Retinal pigment epithelial cell (primary cell): ENCODE data around the gene DNAJB6.

Experiments used
- DNase-seq: peaks from one replicate; pipeline ENCODE4 v3.0.0-alpha.2; 2010; ENCODE audit warnings: low read depth
- H3K4me3 ChIP-seq: 2 replicates; pipeline ENCODE4 v1.5.1; 2011; ENCODE audit warnings: mild to moderate bottlenecking, low read length, control low read depth, moderate library complexity
- TF ChIP-seq, protein P1 (sequence below): conservative IDR thresholded peaks from 2 replicates; pipeline ENCODE4 v1.5.1; 2011; ENCODE audit warnings: low read depth, low read length, control low read depth, inconsistent platforms

Gene DNAJB6

DNA sequence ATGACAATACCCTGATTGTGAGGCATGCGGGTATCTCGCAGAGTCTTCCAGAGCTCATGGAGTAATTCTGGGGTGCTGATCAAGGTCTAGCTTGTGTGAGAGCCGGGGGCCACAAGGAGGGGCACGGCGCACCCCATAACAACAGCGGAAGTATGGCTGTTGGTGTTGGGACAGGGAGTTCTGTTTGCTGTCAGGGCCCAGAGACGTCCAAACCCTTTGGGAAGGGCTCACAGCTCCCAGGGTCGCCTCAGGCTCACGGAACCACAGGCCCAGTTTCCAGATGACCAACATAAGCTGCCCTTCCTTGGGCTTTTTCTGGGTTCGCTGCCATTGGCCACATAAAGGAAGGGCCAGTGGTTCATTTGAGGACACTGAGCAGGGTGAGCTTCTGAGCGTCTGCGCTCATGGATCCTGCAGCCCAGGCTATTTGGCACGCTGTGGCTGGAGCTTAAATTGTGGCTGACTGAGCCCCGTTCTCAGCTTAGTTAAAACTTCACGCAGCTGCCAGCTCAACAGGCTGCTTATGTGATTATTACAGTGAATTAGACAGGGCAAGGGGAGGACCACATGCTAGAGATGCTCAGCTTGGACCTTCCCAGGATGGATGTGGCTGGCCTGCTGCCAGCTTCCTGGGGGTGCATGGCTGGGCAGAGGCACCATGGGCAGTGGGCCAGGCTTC lies 92.3 kb downstream of the DNAJB6 start:
- TF ChIP-seq, protein P1, sequence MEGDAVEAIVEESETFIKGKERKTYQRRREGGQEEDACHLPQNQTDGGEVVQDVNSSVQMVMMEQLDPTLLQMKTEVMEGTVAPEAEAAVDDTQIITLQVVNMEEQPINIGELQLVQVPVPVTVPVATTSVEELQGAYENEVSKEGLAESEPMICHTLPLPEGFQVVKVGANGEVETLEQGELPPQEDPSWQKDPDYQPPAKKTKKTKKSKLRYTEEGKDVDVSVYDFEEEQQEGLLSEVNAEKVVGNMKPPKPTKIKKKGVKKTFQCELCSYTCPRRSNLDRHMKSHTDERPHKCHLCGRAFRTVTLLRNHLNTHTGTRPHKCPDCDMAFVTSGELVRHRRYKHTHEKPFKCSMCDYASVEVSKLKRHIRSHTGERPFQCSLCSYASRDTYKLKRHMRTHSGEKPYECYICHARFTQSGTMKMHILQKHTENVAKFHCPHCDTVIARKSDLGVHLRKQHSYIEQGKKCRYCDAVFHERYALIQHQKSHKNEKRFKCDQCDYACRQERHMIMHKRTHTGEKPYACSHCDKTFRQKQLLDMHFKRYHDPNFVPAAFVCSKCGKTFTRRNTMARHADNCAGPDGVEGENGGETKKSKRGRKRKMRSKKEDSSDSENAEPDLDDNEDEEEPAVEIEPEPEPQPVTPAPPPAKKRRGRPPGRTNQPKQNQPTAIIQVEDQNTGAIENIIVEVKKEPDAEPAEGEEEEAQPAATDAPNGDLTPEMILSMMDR, result no peak
- peak; percentile 30 for DNase-seq
- no peak overlapping the region for H3K4me3 ChIP-seq

DNA sequence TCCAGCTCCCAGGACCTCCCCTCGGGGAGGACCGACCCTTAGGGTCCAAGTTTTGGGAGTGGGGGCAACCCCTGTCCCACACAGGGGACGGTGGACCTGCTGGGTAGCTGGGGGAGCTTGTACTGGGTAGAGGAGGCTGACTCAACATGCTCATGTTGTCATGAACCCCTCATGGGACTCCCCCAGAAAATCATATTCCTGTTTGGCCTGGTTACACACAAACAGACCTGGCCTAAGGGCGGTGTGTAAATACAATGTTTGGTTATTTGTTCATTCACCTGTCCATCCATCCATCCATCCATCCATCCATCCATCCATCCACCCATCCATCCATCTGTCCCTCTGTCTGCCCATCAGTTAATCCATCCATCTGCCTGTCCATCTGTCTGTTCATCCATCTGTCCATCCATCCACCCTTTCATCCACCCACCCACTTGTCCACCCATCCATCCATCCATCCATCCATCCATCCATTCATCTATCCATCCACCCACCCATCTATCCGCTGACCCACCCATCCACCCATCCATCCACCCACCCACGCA lies 92.9 kb downstream of the DNAJB6 start:
- no peak overlapping the region for H3K4me3 ChIP-seq
- DNase-seq, result no peak
- TF ChIP-seq, protein P1, result no peak

DNA sequence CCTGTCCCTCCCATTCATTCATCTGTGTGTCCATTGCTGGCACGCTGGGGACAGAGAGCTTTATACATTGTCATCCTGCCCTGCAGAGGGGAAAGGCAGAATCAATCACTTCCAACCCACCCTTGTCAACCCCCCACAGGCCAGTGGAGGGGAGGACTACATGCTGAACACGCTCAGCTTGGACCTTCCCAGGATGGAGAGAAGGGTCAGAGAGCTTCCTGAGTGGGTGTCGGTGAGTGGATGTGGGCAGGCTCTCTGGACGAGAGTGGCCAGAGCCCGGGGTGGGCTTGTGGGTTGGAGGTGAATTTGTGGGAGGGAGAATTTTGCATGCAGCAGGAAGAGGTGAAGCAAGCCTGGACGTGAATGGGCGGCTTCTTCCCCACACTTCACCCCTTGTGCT lies 93.9 kb downstream of the DNAJB6 start:
- no peak for DNase-seq
- TF ChIP-seq, protein P1, result no peak
- no peak overlapping the region for H3K4me3 ChIP-seq

DNA sequence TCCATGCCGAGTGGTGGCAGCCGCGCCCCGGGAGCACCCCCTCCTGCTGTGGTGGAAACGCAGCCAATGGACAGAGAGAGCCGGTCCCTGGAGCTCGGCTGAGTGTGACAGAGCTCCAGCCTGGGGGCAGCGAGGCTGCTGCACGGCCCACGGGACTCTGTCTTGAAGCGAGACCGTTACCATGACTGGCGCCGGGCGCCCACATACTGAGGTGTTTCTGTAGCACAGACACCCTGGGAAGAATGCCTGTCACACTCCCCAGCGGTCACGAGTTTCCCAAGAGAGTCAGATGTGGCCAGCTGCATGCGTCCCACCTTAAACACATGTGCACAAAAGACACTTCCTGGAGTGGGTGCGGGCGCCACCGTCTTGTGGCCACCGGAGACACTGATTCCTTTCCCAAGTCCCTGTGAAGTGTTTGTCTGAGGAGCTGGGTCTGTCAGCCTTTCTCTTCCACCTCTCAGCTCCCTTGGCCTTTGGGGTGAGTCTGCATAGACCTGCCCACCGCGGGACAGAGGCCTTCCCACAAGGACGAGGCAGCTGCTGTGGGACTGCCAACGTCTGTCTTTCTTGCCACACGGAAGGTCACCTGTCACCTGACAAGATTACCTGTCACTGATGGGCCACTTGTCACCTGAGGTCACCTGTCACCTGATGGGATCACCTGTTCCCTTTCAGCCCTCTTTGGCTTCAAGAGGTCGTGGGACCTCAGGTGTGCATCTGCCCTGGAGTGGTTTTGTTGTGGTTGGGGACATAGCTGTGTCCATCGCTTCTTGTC lies 94.6 kb downstream of the DNAJB6 start:
- no peak for DNase-seq
- H3K4me3 ChIP-seq, result no peak overlapping the region
- TF ChIP-seq, protein P1, result no peak

DNA sequence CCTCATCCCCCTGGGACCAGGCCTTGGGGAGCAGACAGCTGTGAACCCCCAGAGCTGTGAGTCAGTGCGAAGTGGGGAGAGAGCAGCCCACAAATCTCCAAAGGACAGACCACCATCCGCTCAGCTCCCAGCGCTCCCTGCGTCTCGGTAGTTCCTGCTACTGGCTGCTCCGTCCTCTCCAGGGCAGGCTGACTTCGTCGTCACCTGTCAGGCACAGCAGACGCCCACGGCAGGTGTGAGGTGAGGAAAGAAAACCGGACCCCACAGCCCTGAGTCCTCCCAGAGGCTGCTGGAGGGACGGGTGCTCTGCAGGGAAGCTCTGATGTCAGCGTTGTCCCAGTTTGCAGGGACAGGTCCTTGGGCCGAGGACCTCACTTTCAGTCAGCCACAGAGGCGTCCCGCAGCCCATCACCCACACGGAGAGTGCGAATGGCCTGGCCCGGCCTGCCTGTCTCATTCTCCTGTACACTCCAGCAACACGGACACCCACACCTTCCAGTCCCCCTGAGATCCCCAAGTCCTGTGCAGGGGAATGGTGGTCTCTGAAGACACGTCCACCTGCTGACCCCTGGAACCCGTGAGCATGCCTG lies 95.2 kb downstream of the DNAJB6 start:
- no peak for DNase-seq
- H3K4me3 ChIP-seq, result no peak overlapping the region
- TF ChIP-seq, protein P1, result no peak

DNA sequence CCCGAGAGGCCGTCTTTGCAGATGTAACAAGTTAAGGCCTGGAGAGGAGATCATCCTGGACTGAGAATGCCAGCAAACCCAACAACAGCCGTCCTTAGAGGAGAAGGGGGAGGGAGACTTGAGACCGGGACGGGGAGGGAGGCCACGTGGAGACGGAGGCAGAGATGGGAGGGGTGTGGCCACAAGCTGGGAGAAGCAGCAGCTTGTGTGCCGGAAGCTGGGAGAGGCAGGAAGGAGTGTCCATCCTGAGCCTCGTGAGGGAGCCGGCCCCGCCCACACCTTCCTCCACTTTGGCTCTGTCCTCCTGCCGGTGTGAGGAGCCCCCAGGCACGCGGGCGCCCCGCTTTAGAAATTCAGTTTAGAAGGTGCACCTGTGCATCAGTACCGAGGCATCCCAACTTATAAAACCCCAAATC lies 95.7 kb downstream of the DNAJB6 start:
- peak overlapping the region; percentile 40 for H3K4me3 ChIP-seq
- TF ChIP-seq, protein P1, result no peak
- no peak for DNase-seq
